COLO668 (cell line): Measurements from ENCODE around the gene RNGTT.

ENCODE experiments used
- DNase-seq: peaks from one replicate; lab custom pipeline; 2025; ENCODE audit not compliant: unreplicated experiment; lab: John Stamatoyannopoulos, UW

RNGTT gene

DNA sequence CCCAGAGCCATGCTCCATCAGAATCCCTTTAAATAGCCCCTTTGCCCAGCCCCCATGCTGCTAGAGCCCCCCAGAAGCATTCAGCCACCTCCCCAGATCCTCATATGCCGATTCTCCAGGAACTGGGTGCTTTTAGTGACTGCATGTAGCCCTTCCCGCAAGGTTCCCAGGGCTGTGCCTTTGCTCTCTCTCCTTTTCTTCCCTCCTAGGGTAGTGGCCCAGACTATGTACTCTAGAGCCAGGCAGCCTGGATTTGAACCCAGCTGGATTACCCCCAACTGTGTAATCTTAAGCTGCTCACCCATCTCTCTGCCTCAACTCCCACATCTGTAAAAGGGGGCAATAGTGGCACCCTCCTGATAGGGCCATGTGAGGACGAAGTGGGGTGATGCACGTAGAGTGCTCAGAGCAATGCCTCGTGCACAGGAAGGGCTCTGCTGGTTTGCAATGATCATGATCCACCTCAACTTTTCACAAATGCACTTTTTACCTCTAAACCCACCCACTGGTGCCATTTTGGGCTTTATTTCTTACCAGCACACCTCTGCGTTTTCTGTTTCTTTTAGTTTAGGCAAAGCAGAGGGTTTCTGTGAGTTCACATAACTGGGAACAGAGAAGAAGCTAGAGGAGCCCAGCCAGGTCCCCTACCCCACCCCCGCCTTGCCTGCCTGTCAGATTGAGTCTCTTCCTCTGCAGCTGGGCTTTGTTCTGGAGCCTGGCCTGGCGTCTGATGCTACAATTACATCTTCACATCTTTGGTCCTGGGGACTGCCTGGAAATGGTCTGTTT, 396.5 kb downstream of the RNGTT start:
- no peak for DNase-seq

DNA sequence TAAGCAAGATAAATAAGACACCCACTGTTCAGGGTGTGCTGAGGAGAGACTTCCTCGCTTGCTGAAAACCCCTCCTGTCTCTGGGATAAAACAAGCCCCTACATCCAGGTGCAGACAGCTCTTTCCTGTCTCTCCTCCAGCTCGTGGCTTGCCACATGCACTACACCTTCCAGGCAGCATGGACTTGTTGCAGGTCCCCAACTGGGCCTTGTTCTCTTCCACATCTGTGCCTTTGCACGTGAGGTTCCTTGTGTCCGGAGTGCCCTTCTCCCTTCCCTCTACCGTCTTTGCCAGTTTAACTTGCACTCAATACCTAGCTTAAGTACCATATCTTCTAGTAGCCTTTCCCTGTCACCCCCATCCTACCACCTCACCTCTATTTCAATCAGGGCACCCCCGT, 397.6 kb downstream of the RNGTT start:
- no peak for DNase-seq

DNA sequence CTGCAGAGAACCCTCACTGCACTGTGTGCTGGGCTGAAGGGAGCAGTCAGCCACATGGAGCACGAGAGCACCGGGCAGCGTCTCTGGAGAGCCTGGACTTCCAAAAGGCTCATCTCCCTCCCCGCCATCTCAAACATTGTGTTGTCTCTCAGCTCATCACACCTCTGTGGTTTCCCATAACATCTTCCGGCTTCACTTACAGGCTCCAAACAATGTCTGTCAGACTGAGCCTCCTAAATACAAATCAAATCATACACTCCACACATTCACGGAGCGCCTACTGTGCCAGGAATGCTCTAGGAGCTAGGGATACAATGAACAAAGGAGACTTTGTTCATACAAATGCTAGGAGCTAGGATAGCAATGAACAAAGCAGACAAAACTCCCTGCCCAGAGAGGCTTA, 398.0 kb downstream of the RNGTT start:
- DNase-seq: no peak

DNA sequence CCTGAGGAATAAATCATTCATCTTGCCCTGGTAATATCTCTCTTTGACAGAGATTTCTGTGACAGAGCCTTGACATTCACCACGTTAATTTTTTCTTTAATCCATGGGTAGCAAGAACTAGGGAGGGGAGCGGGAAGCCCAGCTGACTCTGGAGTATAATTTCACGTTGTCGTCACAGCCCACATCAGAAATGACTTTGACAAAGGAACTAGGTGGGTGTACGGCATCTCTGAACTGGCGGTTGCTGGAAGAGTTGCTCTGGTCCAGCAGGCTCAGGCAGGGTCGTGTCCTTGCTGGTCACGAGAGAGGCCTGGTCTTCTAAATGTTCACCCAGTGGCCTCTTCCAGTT, 400.2 kb downstream of the RNGTT start:
- no peak for DNase-seq

DNA sequence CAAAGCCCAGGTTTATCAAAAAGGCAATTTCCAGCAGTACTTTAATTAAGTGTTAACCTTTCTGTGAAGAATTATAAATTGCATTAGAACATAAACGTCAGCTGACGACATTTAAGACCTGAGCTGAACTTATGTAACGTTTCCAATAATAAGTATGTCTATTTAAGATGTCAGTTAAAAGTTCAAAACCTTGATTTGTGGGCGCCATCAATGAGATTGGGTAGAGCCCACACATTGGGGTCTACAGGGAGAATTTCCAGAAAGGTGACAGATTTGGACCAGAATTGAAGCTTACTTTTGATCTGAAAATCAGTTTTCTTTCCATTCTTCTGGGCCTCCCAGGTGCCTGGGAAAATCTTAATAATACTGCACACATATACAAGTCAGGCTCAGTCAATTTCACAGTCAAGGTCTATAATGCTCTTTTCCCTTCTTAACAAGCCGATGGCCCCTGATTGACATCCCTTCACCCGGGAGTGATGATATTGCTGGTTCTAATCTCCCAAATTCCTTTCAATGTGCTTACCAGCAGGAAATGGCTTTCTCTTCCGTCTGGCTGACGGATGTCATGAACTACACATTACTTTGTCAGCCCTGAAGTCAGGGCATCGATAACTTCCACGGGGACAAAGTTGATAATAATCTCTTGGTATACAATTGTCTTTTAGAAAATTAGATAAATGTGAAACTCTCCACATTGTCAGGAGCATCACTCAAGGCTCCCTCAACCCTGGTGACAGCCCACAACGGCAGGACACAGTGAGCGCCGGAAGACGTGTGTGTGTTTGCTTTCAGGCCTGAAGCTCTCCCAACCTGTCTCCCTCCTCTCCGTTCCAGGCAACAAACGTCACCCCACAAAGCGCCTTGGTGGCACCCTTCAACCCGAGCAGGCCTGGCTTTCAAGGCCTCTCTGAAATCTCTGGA, 400.8 kb downstream of the RNGTT start:
- no peak for DNase-seq

DNA sequence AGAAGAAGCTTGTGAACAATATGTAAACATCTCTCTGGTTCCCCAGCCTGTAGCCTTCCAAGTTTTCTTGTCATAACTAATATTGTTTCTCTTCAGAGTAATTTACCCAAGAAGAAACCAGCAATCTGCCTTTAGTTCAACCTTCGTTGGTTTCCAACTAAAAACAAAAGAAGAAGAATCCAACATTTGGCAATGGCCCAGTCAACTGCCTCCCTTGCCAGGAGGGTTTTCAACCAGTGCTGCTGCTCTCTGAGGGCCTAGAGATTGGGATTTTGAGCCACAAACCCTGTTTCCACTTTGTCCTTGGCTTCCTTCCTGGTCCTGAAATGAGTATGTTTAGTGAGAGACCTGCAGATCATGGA, 401.5 kb downstream of the RNGTT start:
- no peak for DNase-seq

DNA sequence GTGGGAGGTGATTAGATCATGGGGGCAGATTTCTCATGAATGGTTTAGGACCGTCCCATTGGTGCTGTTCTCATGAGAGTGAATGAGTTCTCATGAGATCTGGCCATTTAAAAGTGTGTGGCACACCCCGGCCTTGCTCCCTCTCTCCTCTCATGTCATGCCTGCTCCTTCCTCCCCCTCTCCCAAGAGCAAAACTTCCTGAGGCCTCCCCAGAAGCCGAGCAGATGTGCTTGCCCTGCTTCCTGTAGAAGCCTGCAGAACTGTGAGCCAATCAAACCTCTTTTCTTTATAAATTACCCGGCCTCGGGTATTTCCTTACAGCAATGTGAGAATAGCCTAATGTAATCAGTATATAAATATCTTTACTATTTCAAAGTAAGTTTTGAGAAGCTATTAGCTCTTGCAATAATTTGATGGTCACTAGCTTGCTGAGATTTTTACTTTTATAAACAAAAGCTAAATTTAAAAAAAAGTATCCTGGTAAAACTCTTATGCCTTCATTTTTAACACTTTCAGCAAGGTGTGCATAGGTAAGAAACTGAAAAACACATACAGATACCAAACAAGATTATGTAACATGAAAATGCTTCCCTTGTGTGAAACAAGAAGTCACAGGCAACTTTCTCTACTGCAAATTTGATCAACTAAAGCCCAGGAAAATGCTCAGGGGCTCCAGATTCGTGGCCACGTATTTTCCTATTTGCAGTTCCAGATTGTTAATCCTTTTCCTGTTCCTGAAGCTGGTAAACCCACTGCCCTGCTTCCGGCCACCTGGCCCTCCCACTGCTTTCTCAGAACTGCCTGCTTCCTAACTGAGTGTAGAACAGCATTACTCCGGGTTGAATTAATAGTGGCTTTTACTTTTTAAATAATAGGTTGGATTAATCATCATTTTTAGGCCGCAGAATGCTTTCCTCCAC, 402.1 kb downstream of the RNGTT start:
- DNase-seq: no peak
